ENCODE data around the gene PLAGL1. TPM values are rescaled to one million over a fixed set of nuclear protein-coding genes. Genes with fewer than 3 reads are reported as not detected.

The PLAGL1 gene
- total RNA-seq, 4 donors from 2014 or later: 23.2 to 30.0 (median 29.6) TPM

- Histone ChIP-seq H3K36me3 (no peaks in the 10 kb centered on the region), H3K27me3 (no peaks in the 10 kb centered on the region), H3K4me3 (peak overlapping the region; percentile 28 to 66 (median 50)), H3K27ac (peak overlapping the region; percentile 38 to 84 (median 53)), H3K9me3 (peaks cover 0 to 9% (median 0%) of the 10 kb centered on the region in 4 donors), H3K4me1 (peaks cover 0 to 9% (median 0%) of the 10 kb centered on the region in 4 donors)
- DNase-seq (ENCODE audit: low spot score in 2 of 2): no peak
- TF ChIP-seq POLR2A (IDR thresholded peaks at IDR 0.05): no peak
- TF ChIP-seq EP300 (IDR thresholded peaks at IDR 0.05): no peak
- no peak for TF ChIP-seq CTCF (IDR thresholded peaks at IDR 0.05)
- 59 to 67% methylated on average over 46 to 52 of the region's 52 CpGs for WGBS, 2 donors
Measured at GRCh38 chr6:144007478-144008119, 460 bp downstream of the PLAGL1 start.

- Histone ChIP-seq H3K36me3 (no peaks in the 10 kb centered on the region), H3K27me3 (no peaks in the 10 kb centered on the region), H3K27ac (peak overlapping the region in 3 of 4 donors; percentile 38 to 84 (median 52))
Measured at GRCh38 chr6:144006736-144007477, 1.2 kb downstream of the PLAGL1 start.

DNA sequence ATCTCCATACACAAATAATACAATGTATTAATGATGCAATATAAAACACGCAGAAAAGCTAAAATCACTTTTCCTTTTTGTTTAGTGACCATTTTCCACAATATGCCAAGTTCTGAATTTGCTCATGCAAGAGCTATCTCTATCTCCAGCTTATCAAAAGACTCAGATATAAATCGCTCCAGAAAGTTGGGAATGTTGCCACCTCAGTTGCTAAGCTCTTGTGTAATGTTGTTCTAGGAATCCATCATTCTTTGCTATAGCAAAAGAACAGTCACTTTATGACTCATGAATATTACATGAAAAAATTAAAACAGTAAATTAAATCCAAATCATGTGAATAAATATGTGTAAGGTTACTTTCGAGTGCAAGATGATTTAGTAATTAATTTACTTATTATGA lies 8.7 kb downstream of the PLAGL1 start:
- H3K27me3 ChIP-seq: no peaks in the 10 kb centered on the region
- peaks cover 0 to 19% (median 0%) of the 10 kb centered on the region in 4 donors for H3K9me3 ChIP-seq
- no peak for DNase-seq (ENCODE audit: low spot score in 2 of 2)
- TF ChIP-seq EP300 (IDR thresholded peaks at IDR 0.05) (no peak), POLR2A (IDR thresholded peaks at IDR 0.05) (no peak), CTCF (IDR thresholded peaks at IDR 0.05) (no peak)
- WGBS, 2 donors: 81 to 84% methylated on average over 3 of the region's 3 CpGs
- no peaks in the 10 kb centered on the region for H3K4me1 ChIP-seq
- H3K4me3 ChIP-seq: no peak overlapping the region
- no peak overlapping the region for H3K27ac ChIP-seq
- no peaks in the 10 kb centered on the region for H3K36me3 ChIP-seq

More at GRCh38 chr6:144006736-144007477, 1.2 kb downstream of the PLAGL1 start:
- TF ChIP-seq EP300 (IDR thresholded peaks at IDR 0.05) (no peak), CTCF (IDR thresholded peaks at IDR 0.05) (no peak), POLR2A (IDR thresholded peaks at IDR 0.05) (no peak)
- no peak for DNase-seq (ENCODE audit: low spot score in 2 of 2)
- H3K9me3 ChIP-seq: peaks cover 0 to 15% (median 0%) of the 10 kb centered on the region in 4 donors
- 51 to 53% methylated on average over 21 of the region's 21 CpGs for WGBS, 2 donors
- H3K4me3 ChIP-seq: peak overlapping the region; percentile 28 to 66 (median 50)
- H3K4me1 ChIP-seq: peaks cover 0 to 9% (median 0%) of the 10 kb centered on the region in 4 donors

GRCh38 chr6:143998686-143999085 lies 9.4 kb downstream of the PLAGL1 start:
- no peak overlapping the region for H3K4me3 ChIP-seq
- H3K9me3 ChIP-seq: peaks cover 0 to 26% (median 0%) of the 10 kb centered on the region in 4 donors
- 81 to 86% methylated on average over 2 of the region's 2 CpGs for WGBS, 2 donors
- no peaks in the 10 kb centered on the region for H3K4me1 ChIP-seq
- H3K27ac ChIP-seq: no peak overlapping the region
- TF ChIP-seq EP300 (IDR thresholded peaks at IDR 0.05) (no peak), POLR2A (IDR thresholded peaks at IDR 0.05) (no peak), CTCF (IDR thresholded peaks at IDR 0.05) (no peak)
- no peaks in the 10 kb centered on the region for H3K27me3 ChIP-seq
- no peaks in the 10 kb centered on the region for H3K36me3 ChIP-seq
- no peak for DNase-seq (ENCODE audit: low spot score in 2 of 2)

All from tibial nerve (tissue), 4 donors.